Measurements from ENCODE around the gene NR1D2. TPM values are rescaled to one million over a fixed set of nuclear protein-coding genes. Genes with fewer than 3 reads are reported as not detected.

NR1D2 gene
- total RNA-seq, 4 donors from 2014 or later: 36.9 to 52.1 (median 41.5) TPM

DNA sequence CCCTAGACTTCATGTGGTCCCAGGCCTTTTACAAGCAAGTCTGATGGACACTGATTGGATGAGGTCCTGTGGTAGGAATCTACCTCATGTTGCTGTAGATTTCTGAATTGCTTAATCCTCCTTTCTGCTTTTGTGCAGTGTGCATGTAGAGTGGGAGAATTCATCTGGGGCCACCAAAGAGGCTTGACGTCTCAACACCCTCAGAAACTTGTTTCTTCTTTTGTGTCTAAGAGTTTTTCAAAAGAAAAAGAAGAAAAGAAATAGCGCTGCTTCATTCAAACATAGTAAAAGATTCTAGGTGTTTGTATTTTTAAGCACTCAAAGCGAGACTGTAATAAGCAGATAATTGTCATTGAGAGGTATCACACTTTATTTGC is 46.2 kb downstream of the NR1D2 start:
- 67 to 81% methylated on average over 2 to 3 of the region's 3 CpGs for WGBS, 2 donors (ENCODE audit: low coverage in 1 of 2)
- TF ChIP-seq EP300 (IDR thresholded peaks at IDR 0.05): no peak
- TF ChIP-seq POLR2AphosphoS5 (IDR thresholded peaks at IDR 0.05): no peak
- no peak for TF ChIP-seq POLR2A (IDR thresholded peaks at IDR 0.05)
- no peak for TF ChIP-seq CTCF (IDR thresholded peaks at IDR 0.05)
- peaks cover 0 to 38% (median 15%) of the 10 kb centered on the region in 3 donors for H3K4me1 ChIP-seq
- no peak for ATAC-seq
- no peaks in the 10 kb centered on the region for H3K36me3 ChIP-seq
- peak overlapping the region in 2 of 4 donors; percentile 41 for H3K27ac ChIP-seq
- H3K9me3 ChIP-seq: no peaks in the 10 kb centered on the region
- no peak overlapping the region for H3K4me3 ChIP-seq
- no peaks in the 10 kb centered on the region for H3K27me3 ChIP-seq

GRCh38 chr3:23991683-23992628 is 46.9 kb downstream of the NR1D2 start:
- H3K27ac ChIP-seq: peak overlapping the region in 3 of 4 donors; percentile 23 to 41 (median 41)
- TF ChIP-seq POLR2A (IDR thresholded peaks at IDR 0.05): no peak
- TF ChIP-seq POLR2AphosphoS5 (IDR thresholded peaks at IDR 0.05): peak; percentile 31
- no peak for TF ChIP-seq EP300 (IDR thresholded peaks at IDR 0.05)
- TF ChIP-seq CTCF (IDR thresholded peaks at IDR 0.05): no peak
- H3K4me3 ChIP-seq: no peak overlapping the region
- no peaks in the 10 kb centered on the region for H3K27me3 ChIP-seq
- ATAC-seq: no peak
- H3K9me3 ChIP-seq: no peaks in the 10 kb centered on the region
- peaks cover 0 to 38% (median 15%) of the 10 kb centered on the region in 3 donors for H3K4me1 ChIP-seq
- no peaks in the 10 kb centered on the region for H3K36me3 ChIP-seq
- 52 to 54% methylated on average over 8 to 9 of the region's 9 CpGs for WGBS, 2 donors (ENCODE audit: low coverage in 1 of 2)

- 70 to 80% methylated on average over 1 to 4 of the region's 5 CpGs for WGBS, 2 donors (ENCODE audit: low coverage in 1 of 2)
- H3K9me3 ChIP-seq: no peaks in the 10 kb centered on the region
- peaks cover 0 to 38% (median 15%) of the 10 kb centered on the region in 3 donors for H3K4me1 ChIP-seq
- H3K4me3 ChIP-seq: no peak overlapping the region
- H3K36me3 ChIP-seq: no peaks in the 10 kb centered on the region
- TF ChIP-seq POLR2A (IDR thresholded peaks at IDR 0.05): no peak
- TF ChIP-seq POLR2AphosphoS5 (IDR thresholded peaks at IDR 0.05): peak; percentile 34
- no peak for ATAC-seq
- peak overlapping the region in 3 of 4 donors; percentile 18 to 53 (median 49) for H3K27ac ChIP-seq
- no peaks in the 10 kb centered on the region for H3K27me3 ChIP-seq
Observed at GRCh38 chr3:23993556-23994243, 48.6 kb downstream of the NR1D2 start.

DNA sequence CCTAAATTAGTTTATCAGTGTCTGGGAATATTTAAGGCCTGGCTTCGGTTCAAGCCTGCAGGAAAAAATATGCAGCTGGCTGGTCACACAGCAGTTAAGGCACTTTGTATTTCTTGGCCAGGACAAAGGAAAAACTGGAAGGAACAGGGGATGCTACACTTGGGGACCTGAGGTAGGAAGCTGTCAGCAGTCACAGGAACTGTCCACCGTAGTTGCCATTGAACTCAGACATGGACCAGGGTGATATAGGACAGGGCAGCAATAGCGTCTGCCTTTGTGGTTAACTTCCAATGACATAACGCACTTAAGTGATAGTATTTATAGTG is 49.1 kb downstream of the NR1D2 start:
- no peak for TF ChIP-seq CTCF (IDR thresholded peaks at IDR 0.05)
- TF ChIP-seq EP300 (IDR thresholded peaks at IDR 0.05): no peak
- no peak for TF ChIP-seq POLR2AphosphoS5 (IDR thresholded peaks at IDR 0.05)
- TF ChIP-seq POLR2A (IDR thresholded peaks at IDR 0.05): no peak
- peaks cover 0 to 43% (median 15%) of the 10 kb centered on the region in 3 donors for H3K4me1 ChIP-seq
- 50 to 51% methylated on average over 3 of the region's 4 CpGs for WGBS, 2 donors (ENCODE audit: low coverage in 1 of 2)
- ATAC-seq: no peak
- no peaks in the 10 kb centered on the region for H3K36me3 ChIP-seq
- no peaks in the 10 kb centered on the region for H3K9me3 ChIP-seq
- no peak overlapping the region for H3K4me3 ChIP-seq
- no peaks in the 10 kb centered on the region for H3K27me3 ChIP-seq
- no peak overlapping the region for H3K27ac ChIP-seq

DNA sequence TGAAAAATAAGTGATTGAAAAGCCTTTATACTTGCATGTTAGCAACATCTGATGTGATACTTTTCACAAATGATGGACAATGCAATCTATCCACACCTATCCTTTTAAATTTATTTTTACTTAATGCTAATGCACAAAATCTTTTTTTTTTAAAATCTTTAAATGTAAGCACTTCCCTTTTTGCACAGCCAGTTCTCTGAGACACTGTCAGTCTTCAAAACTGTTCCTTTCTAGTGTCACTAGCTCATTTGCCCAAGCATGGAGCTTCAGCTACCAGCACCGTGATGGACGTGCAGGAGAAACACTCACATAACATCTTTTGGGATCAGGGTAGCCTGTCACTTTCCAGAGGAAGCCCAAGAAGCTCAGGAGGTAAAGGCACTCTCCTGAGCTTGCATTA is 50.1 kb downstream of the NR1D2 start:
- 100% methylated on average over 2 of the region's 2 CpGs; no CpG with 5 or more reads in 1 of the 2 donors for WGBS, 2 donors (ENCODE audit: low coverage in 1 of 2)
- H3K9me3 ChIP-seq: no peaks in the 10 kb centered on the region
- no peaks in the 10 kb centered on the region for H3K36me3 ChIP-seq
- H3K4me1 ChIP-seq: peaks cover 0 to 46% (median 15%) of the 10 kb centered on the region in 3 donors
- H3K27ac ChIP-seq: no peak overlapping the region
- no peak for ATAC-seq
- TF ChIP-seq EP300 (IDR thresholded peaks at IDR 0.05) (no peak), POLR2AphosphoS5 (IDR thresholded peaks at IDR 0.05) (no peak), POLR2A (IDR thresholded peaks at IDR 0.05) (no peak), CTCF (IDR thresholded peaks at IDR 0.05) (no peak)
- no peak overlapping the region for H3K4me3 ChIP-seq
- H3K27me3 ChIP-seq: no peaks in the 10 kb centered on the region

Data from gastroesophageal sphincter (tissue), 4 donors.